Astrocyte (in vitro differentiated cells and primary cell): ENCODE results near the gene PGD.

Source experiments
- EZH2 ChIP-seq: IDR thresholded peaks from 2 replicates; pipeline ENCODE4 v1.6.1; 2012; ENCODE audit warnings: mild to moderate bottlenecking, low read length, inconsistent platforms; ENCODE audit not compliant: insufficient read depth
- TF ChIP-seq, protein P1 (sequence below): IDR thresholded peaks from 2 replicates; pipeline ENCODE4 v1.5.1; 2011; ENCODE audit warnings: low read depth, mild to moderate bottlenecking, inconsistent platforms, low read length, moderate library complexity; ENCODE audit not compliant: insufficient read depth

DNA sequence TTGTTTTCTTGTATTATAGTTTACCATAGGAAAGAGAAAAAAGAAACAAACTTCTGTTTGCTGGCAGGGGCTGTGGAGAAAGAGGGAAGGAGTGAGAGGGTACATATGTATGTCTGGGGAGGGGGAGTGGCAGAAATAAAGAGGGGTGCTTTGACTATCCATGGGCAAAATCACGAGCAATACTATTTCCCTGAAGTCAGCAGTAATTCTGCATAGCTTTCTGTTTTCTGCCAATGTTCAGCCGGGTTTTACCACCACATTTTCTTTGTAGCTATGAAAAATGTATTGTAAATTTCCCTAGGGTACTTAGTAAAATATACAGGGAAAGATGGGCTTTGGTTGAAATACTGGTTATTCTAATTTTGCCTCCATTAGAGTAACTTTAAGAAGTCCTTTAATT lies 45.2 kb upstream of the PGD start:
- TF ChIP-seq, protein P1, sequence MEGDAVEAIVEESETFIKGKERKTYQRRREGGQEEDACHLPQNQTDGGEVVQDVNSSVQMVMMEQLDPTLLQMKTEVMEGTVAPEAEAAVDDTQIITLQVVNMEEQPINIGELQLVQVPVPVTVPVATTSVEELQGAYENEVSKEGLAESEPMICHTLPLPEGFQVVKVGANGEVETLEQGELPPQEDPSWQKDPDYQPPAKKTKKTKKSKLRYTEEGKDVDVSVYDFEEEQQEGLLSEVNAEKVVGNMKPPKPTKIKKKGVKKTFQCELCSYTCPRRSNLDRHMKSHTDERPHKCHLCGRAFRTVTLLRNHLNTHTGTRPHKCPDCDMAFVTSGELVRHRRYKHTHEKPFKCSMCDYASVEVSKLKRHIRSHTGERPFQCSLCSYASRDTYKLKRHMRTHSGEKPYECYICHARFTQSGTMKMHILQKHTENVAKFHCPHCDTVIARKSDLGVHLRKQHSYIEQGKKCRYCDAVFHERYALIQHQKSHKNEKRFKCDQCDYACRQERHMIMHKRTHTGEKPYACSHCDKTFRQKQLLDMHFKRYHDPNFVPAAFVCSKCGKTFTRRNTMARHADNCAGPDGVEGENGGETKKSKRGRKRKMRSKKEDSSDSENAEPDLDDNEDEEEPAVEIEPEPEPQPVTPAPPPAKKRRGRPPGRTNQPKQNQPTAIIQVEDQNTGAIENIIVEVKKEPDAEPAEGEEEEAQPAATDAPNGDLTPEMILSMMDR: no peak
- no peak for TF ChIP-seq EZH2
